Measurements from ENCODE around the gene CRADD. TPM values are rescaled to one million over a fixed set of nuclear protein-coding genes. Genes with fewer than 3 reads are reported as not detected.
"Not testable (repeated sequence)": the region's sequence is repeated elsewhere in the genome, so short reads cannot be mapped to it uniquely, and the experiment has no call there.

CRADD gene
- polyA plus RNA-seq, 2 donors, result 4.2 to 12.0 TPM

DNA sequence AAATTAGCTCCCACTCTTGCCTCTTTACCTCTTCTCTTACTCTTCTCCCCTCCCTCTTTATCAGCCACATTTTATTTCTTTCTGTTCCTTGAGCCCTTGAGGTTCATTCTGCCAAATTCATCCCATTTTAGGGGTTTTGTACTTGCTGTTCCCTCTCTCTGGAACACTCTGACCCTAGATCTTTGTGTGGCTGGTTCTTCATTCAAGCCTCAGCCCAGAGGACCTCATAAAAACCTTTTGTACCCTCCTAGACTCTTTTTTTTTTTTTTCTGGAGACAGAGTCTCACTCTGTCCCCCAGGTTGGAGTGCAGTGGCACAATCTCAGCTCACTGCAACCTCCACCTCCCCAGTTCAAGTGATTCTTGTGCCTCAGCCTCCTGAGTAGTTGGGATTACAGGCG, 34.3 kb downstream of the CRADD start:
- not testable (repeated sequence) for H3K9me3 ChIP-seq (ENCODE audit: control insufficient read depth in 2 of 2, insufficient read depth in 1 of 2, low read depth in 1 of 2, low read length in 1 of 2)
- 95 to 100% methylated on average over 1 of the region's 1 CpG for WGBS, 2 donors

DNA sequence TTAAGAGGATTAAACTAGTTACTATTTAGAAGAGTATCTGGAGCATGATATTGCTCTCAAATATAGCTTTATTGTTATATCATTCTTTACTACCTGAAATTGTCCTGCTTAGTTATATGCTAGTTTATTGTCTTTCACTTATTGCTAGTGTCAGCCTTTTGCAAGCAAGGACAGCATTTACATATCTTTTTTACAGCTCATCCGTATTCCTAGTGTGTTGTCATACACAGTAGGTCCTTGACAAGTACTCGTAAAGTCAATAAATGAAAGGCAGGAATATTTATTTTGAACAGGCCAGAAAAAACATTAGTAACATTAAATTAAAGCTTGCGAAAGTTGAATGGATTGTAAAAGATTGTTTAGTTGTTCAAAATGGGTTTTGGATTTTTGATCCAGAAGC, 35.0 kb downstream of the CRADD start:
- no peak overlapping the region for H3K4me3 ChIP-seq (ENCODE audit: low read depth in 1 of 2, low read length in 2 of 2)
- no peaks in the 10 kb centered on the region for H3K27me3 ChIP-seq (ENCODE audit: control insufficient read depth in 1 of 2, insufficient read depth in 2 of 2, low read length in 2 of 2)
- no peaks in the 10 kb centered on the region for H3K36me3 ChIP-seq (ENCODE audit: control insufficient read depth in 2 of 2, insufficient read depth in 2 of 2, low read length in 1 of 2)
- H3K9me3 ChIP-seq (ENCODE audit: control insufficient read depth in 2 of 2, insufficient read depth in 1 of 2, low read depth in 1 of 2, low read length in 1 of 2), result no peaks in the 10 kb centered on the region
- no peaks in the 10 kb centered on the region for H3K4me1 ChIP-seq (ENCODE audit: control insufficient read depth in 2 of 2, insufficient read depth in 2 of 2, low read length in 1 of 2)
- H3K27ac ChIP-seq (ENCODE audit: low read depth in 2 of 2, low read length in 1 of 2), result no peak overlapping the region
- 84 to 87% methylated on average over 3 of the region's 3 CpGs for WGBS, 2 donors

More for the DNA sequence above, 34.3 kb downstream of the CRADD start:
- H3K4me1 ChIP-seq (ENCODE audit: control insufficient read depth in 2 of 2, insufficient read depth in 2 of 2, low read length in 1 of 2); H3K36me3 ChIP-seq (ENCODE audit: control insufficient read depth in 2 of 2, insufficient read depth in 2 of 2, low read length in 1 of 2); H3K4me3 ChIP-seq (ENCODE audit: low read depth in 1 of 2, low read length in 2 of 2); H3K27me3 ChIP-seq (ENCODE audit: control insufficient read depth in 1 of 2, insufficient read depth in 2 of 2, low read length in 2 of 2); H3K27ac ChIP-seq (ENCODE audit: low read depth in 2 of 2, low read length in 1 of 2): not testable (repeated sequence)

GRCh38 chr12:93713060-93713459, 35.9 kb downstream of the CRADD start:
- no peak overlapping the region for H3K4me3 ChIP-seq (ENCODE audit: low read depth in 1 of 2, low read length in 2 of 2)
- WGBS, 2 donors, result 83 to 90% methylated on average over 5 of the region's 5 CpGs
- no peaks in the 10 kb centered on the region for H3K4me1 ChIP-seq (ENCODE audit: control insufficient read depth in 2 of 2, insufficient read depth in 2 of 2, low read length in 1 of 2)
- no peaks in the 10 kb centered on the region for H3K9me3 ChIP-seq (ENCODE audit: control insufficient read depth in 2 of 2, insufficient read depth in 1 of 2, low read depth in 1 of 2, low read length in 1 of 2)
- H3K27ac ChIP-seq (ENCODE audit: low read depth in 2 of 2, low read length in 1 of 2), result no peak overlapping the region
- H3K27me3 ChIP-seq (ENCODE audit: control insufficient read depth in 1 of 2, insufficient read depth in 2 of 2, low read length in 2 of 2), result no peaks in the 10 kb centered on the region
- H3K36me3 ChIP-seq (ENCODE audit: control insufficient read depth in 2 of 2, insufficient read depth in 2 of 2, low read length in 1 of 2), result no peaks in the 10 kb centered on the region

GRCh38 chr12:93713800-93714199, 36.6 kb downstream of the CRADD start:
- H3K9me3 ChIP-seq (ENCODE audit: control insufficient read depth in 2 of 2, insufficient read depth in 1 of 2, low read depth in 1 of 2, low read length in 1 of 2), result no peaks in the 10 kb centered on the region
- no peaks in the 10 kb centered on the region for H3K4me1 ChIP-seq (ENCODE audit: control insufficient read depth in 2 of 2, insufficient read depth in 2 of 2, low read length in 1 of 2)
- no peak overlapping the region for H3K4me3 ChIP-seq (ENCODE audit: low read depth in 1 of 2, low read length in 2 of 2)
- H3K27me3 ChIP-seq (ENCODE audit: control insufficient read depth in 1 of 2, insufficient read depth in 2 of 2, low read length in 2 of 2), result no peaks in the 10 kb centered on the region
- H3K36me3 ChIP-seq (ENCODE audit: control insufficient read depth in 2 of 2, insufficient read depth in 2 of 2, low read length in 1 of 2), result no peaks in the 10 kb centered on the region
- no peak overlapping the region for H3K27ac ChIP-seq (ENCODE audit: low read depth in 2 of 2, low read length in 1 of 2)
- 86 to 88% methylated on average over 4 of the region's 4 CpGs for WGBS, 2 donors

DNA sequence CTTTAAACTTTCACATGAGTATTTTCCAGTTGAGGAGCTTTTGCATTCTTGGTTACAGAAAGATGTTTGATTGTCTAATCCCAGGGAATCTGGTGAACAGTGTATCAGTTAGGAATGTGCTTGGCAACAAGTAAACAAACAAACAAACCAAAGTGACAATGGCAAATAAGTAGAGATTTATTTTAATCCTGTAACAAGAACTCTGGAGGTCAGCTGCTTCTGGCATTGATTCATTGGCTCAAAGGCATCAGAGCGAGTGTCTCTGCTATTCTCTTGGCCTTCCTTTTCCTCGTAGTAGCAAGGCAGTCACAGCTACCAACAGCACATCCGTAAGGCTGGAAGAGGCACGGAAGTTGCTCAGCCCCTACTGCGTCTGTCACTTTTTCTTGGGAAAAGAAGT, 37.2 kb downstream of the CRADD start:
- WGBS, 2 donors, result 55% methylated on average over 5 of the region's 5 CpGs
- H3K36me3 ChIP-seq (ENCODE audit: control insufficient read depth in 2 of 2, insufficient read depth in 2 of 2, low read length in 1 of 2), result no peaks in the 10 kb centered on the region
- H3K4me3 ChIP-seq (ENCODE audit: low read depth in 1 of 2, low read length in 2 of 2), result no peak overlapping the region
- H3K9me3 ChIP-seq (ENCODE audit: control insufficient read depth in 2 of 2, insufficient read depth in 1 of 2, low read depth in 1 of 2, low read length in 1 of 2), result no peaks in the 10 kb centered on the region
- no peaks in the 10 kb centered on the region for H3K4me1 ChIP-seq (ENCODE audit: control insufficient read depth in 2 of 2, insufficient read depth in 2 of 2, low read length in 1 of 2)
- no peaks in the 10 kb centered on the region for H3K27me3 ChIP-seq (ENCODE audit: control insufficient read depth in 1 of 2, insufficient read depth in 2 of 2, low read length in 2 of 2)
- peak overlapping the region; percentile 15 to 24 for H3K27ac ChIP-seq (ENCODE audit: low read depth in 2 of 2, low read length in 1 of 2)

- H3K4me1 ChIP-seq (ENCODE audit: control insufficient read depth in 2 of 2, insufficient read depth in 2 of 2, low read length in 1 of 2), result no peaks in the 10 kb centered on the region
- H3K27me3 ChIP-seq (ENCODE audit: control insufficient read depth in 1 of 2, insufficient read depth in 2 of 2, low read length in 2 of 2), result no peaks in the 10 kb centered on the region
- no peak overlapping the region for H3K4me3 ChIP-seq (ENCODE audit: low read depth in 1 of 2, low read length in 2 of 2)
- no peaks in the 10 kb centered on the region for H3K36me3 ChIP-seq (ENCODE audit: control insufficient read depth in 2 of 2, insufficient read depth in 2 of 2, low read length in 1 of 2)
- no peaks in the 10 kb centered on the region for H3K9me3 ChIP-seq (ENCODE audit: control insufficient read depth in 2 of 2, insufficient read depth in 1 of 2, low read depth in 1 of 2, low read length in 1 of 2)
- no peak overlapping the region for H3K27ac ChIP-seq (ENCODE audit: low read depth in 2 of 2, low read length in 1 of 2)
- 61 to 77% methylated on average over 1 of the region's 1 CpG for WGBS, 2 donors
Observed at GRCh38 chr12:93719710-93720109, 42.5 kb downstream of the CRADD start.

- H3K36me3 ChIP-seq (ENCODE audit: control insufficient read depth in 2 of 2, insufficient read depth in 2 of 2, low read length in 1 of 2), result no peaks in the 10 kb centered on the region
- H3K27ac ChIP-seq (ENCODE audit: low read depth in 2 of 2, low read length in 1 of 2), result no peak overlapping the region
- no peaks in the 10 kb centered on the region for H3K27me3 ChIP-seq (ENCODE audit: control insufficient read depth in 1 of 2, insufficient read depth in 2 of 2, low read length in 2 of 2)
- WGBS, 2 donors, result 89 to 94% methylated on average over 2 of the region's 2 CpGs
- H3K4me1 ChIP-seq (ENCODE audit: control insufficient read depth in 2 of 2, insufficient read depth in 2 of 2, low read length in 1 of 2), result no peaks in the 10 kb centered on the region
- no peak overlapping the region for H3K4me3 ChIP-seq (ENCODE audit: low read depth in 1 of 2, low read length in 2 of 2)
- H3K9me3 ChIP-seq (ENCODE audit: control insufficient read depth in 2 of 2, insufficient read depth in 1 of 2, low read depth in 1 of 2, low read length in 1 of 2), result no peaks in the 10 kb centered on the region
Observed at GRCh38 chr12:93720559-93720958, 43.4 kb downstream of the CRADD start.

DNA sequence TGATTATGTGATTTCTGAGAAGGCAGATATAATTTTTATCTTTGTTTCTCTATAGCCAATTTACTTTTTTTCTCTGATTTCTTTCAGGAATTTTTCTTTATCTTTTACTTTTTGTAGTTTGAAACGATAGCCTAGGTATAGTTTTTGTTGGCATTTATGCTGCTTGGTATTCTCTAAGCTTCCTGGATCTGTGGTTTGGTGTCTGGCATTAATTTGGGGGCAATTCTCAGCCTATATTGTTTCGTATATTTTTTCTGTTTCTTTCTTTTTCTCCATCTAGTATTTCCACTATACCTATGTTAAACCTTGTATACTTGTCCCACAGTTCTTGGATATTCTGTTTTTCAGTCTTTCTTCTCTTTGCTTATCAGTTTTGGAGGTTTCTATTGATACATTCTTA, 45.0 kb downstream of the CRADD start:
- Histone ChIP-seq H3K27me3 (ENCODE audit: control insufficient read depth in 1 of 2, insufficient read depth in 2 of 2, low read length in 2 of 2) (no peaks in the 10 kb centered on the region), H3K4me3 (ENCODE audit: low read depth in 1 of 2, low read length in 2 of 2) (no peak overlapping the region), H3K27ac (ENCODE audit: low read depth in 2 of 2, low read length in 1 of 2) (no peak overlapping the region), H3K9me3 (ENCODE audit: control insufficient read depth in 2 of 2, insufficient read depth in 1 of 2, low read depth in 1 of 2, low read length in 1 of 2) (no peaks in the 10 kb centered on the region), H3K36me3 (ENCODE audit: control insufficient read depth in 2 of 2, insufficient read depth in 2 of 2, low read length in 1 of 2) (no peaks in the 10 kb centered on the region), H3K4me1 (ENCODE audit: control insufficient read depth in 2 of 2, insufficient read depth in 2 of 2, low read length in 1 of 2) (no peaks in the 10 kb centered on the region)
- WGBS, 2 donors, result 89 to 94% methylated on average over 2 of the region's 2 CpGs

GRCh38 chr12:93722835-93723567, 45.8 kb downstream of the CRADD start:
- no peaks in the 10 kb centered on the region for H3K36me3 ChIP-seq (ENCODE audit: control insufficient read depth in 2 of 2, insufficient read depth in 2 of 2, low read length in 1 of 2)
- H3K4me1 ChIP-seq (ENCODE audit: control insufficient read depth in 2 of 2, insufficient read depth in 2 of 2, low read length in 1 of 2), result no peaks in the 10 kb centered on the region
- H3K27me3 ChIP-seq (ENCODE audit: control insufficient read depth in 1 of 2, insufficient read depth in 2 of 2, low read length in 2 of 2), result no peaks in the 10 kb centered on the region
- 64 to 73% methylated on average over 4 of the region's 4 CpGs for WGBS, 2 donors
- H3K9me3 ChIP-seq (ENCODE audit: control insufficient read depth in 2 of 2, insufficient read depth in 1 of 2, low read depth in 1 of 2, low read length in 1 of 2), result no peaks in the 10 kb centered on the region
- no peak overlapping the region for H3K4me3 ChIP-seq (ENCODE audit: low read depth in 1 of 2, low read length in 2 of 2)
- no peak overlapping the region for H3K27ac ChIP-seq (ENCODE audit: low read depth in 2 of 2, low read length in 1 of 2)

DNA sequence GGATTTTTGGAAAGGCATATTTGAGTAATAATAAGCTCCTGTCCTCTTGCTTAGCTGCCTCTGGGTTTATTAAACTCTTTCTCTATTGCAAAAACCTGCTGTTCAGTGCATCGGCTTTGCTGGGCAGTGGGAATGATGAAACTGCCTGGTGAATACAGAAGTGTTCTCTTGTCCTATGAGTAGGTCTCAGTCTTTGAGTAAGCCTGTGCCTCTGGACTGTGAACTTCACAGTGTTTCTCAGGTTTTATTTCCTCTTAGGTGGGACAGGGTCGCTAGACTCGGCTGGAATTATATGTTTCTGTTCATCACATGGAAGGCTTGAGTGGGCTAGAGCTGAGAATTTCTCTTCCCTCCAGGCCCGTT, 46.4 kb downstream of the CRADD start:
- H3K36me3 ChIP-seq (ENCODE audit: control insufficient read depth in 2 of 2, insufficient read depth in 2 of 2, low read length in 1 of 2), result no peaks in the 10 kb centered on the region
- no peak overlapping the region for H3K4me3 ChIP-seq (ENCODE audit: low read depth in 1 of 2, low read length in 2 of 2)
- no peak overlapping the region for H3K27ac ChIP-seq (ENCODE audit: low read depth in 2 of 2, low read length in 1 of 2)
- WGBS, 2 donors, result 94 to 95% methylated on average over 4 of the region's 4 CpGs
- no peaks in the 10 kb centered on the region for H3K9me3 ChIP-seq (ENCODE audit: control insufficient read depth in 2 of 2, insufficient read depth in 1 of 2, low read depth in 1 of 2, low read length in 1 of 2)
- no peaks in the 10 kb centered on the region for H3K4me1 ChIP-seq (ENCODE audit: control insufficient read depth in 2 of 2, insufficient read depth in 2 of 2, low read length in 1 of 2)
- no peaks in the 10 kb centered on the region for H3K27me3 ChIP-seq (ENCODE audit: control insufficient read depth in 1 of 2, insufficient read depth in 2 of 2, low read length in 2 of 2)

Data from esophagus (tissue), 2 donors.